ENCODE results near the gene NASP. TPM values are rescaled to one million over a fixed set of nuclear protein-coding genes. Genes with fewer than 3 reads are reported as not detected.
A peak's percentile ranks its signal among the peaks of the same experiment; 100 is the strongest.

The NASP gene
- total and polyA plus RNA-seq, 2 of the 13 experiments (the other 11 are each of a cell fraction or from before 2014, with no cell fraction given), result 132 to 256 TPM

DNA sequence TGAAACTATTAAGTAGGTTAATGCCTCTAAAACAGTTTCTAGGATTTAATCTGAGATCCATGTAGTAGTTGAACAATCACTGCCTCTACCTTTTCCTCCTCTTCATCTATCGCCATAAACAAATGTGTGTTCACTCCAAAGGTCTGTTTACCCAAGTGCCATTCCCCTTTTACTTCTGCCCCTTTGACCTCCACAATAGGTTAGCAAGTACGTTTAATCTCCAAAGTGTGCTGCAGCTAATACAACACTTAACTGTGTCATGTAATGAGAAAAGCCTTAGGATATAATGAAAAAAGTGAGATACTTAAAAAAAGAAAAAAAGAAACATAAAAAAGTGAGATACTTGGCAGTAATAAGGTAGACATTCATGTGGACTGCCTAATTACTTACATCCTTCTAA, 74.3 kb downstream of the NASP start (continued):
- no peak for TF ChIP-seq UBTF (CRISPR knock-in tag; IDR thresholded peaks at IDR 0.05)
- peak; percentile 67 for TF ChIP-seq TCF7 (IDR thresholded peaks at IDR 0.05; ENCODE audit: low read depth)
- no peak for TF ChIP-seq ZNF329 (CRISPR knock-in tag; IDR thresholded peaks at IDR 0.05; ENCODE audit: low read depth)
- no peak for TF ChIP-seq ZNF180 (CRISPR knock-in tag; IDR thresholded peaks at IDR 0.05; ENCODE audit: borderline replicate concordance, low read depth)
- peak; percentile 87 for TF ChIP-seq ESRRA (CRISPR knock-in tag; IDR thresholded peaks at IDR 0.05; ENCODE audit: low read depth)
- TF ChIP-seq MIER2 (CRISPR knock-in tag; IDR thresholded peaks at IDR 0.05), result no peak
- TF ChIP-seq RBM22 (optimal IDR thresholded peaks at IDR 0.05; ENCODE audit: low read length), result no peak
- TF ChIP-seq FOXP1 (IDR thresholded peaks at IDR 0.05), result peak; percentile 87
- TF ChIP-seq FOXP1 (CRISPR knock-in tag; IDR thresholded peaks at IDR 0.05), result peak; percentile 95
- no peak for TF ChIP-seq TAF15 (IDR thresholded peaks at IDR 0.05; ENCODE audit: low read depth, low read length, poor library complexity, severe bottlenecking)
- no peak for TF ChIP-seq GATAD1 (CRISPR knock-in tag; IDR thresholded peaks at IDR 0.05)
- TF ChIP-seq HNF4G (IDR thresholded peaks at IDR 0.05; ENCODE audit: borderline replicate concordance, low read depth, low read length), result peak; percentile 78
- TF ChIP-seq HNF4G (CRISPR knock-in tag; IDR thresholded peaks at IDR 0.05; ENCODE audit: borderline replicate concordance, low read depth), result no peak
- TF ChIP-seq BCL6 (CRISPR knock-in tag; IDR thresholded peaks at IDR 0.05), result peak; percentile 76
- peak; percentile 84 for TF ChIP-seq KDM6A (CRISPR knock-in tag; IDR thresholded peaks at IDR 0.05; ENCODE audit: low read depth)
- TF ChIP-seq FUBP1 (CRISPR knock-in tag; IDR thresholded peaks at IDR 0.05; ENCODE audit: borderline replicate concordance), result no peak
- TF ChIP-seq, protein P1, sequence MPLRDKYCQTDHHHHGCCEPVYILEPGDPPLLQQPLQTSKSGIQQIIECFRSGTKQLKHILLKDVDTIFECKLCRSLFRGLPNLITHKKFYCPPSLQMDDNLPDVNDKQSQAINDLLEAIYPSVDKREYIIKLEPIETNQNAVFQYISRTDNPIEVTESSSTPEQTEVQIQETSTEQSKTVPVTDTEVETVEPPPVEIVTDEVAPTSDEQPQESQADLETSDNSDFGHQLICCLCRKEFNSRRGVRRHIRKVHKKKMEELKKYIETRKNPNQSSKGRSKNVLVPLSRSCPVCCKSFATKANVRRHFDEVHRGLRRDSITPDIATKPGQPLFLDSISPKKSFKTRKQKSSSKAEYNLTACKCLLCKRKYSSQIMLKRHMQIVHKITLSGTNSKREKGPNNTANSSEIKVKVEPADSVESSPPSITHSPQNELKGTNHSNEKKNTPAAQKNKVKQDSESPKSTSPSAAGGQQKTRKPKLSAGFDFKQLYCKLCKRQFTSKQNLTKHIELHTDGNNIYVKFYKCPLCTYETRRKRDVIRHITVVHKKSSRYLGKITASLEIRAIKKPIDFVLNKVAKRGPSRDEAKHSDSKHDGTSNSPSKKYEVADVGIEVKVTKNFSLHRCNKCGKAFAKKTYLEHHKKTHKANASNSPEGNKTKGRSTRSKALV (CRISPR knock-in tag; IDR thresholded peaks at IDR 0.05), result 0 out of 2 replicates have a peak, but pooled peaks have one; percentile 42
- no peak for TF ChIP-seq CC2D1A (CRISPR knock-in tag; IDR thresholded peaks at IDR 0.05)
- no peak for TF ChIP-seq ZNF343 (CRISPR knock-in tag; IDR thresholded peaks at IDR 0.05)
- peak; percentile 93 for TF ChIP-seq HNF4A (CRISPR knock-in tag; IDR thresholded peaks at IDR 0.05)
- no peak for TF ChIP-seq ZNF570 (CRISPR knock-in tag; IDR thresholded peaks at IDR 0.05; ENCODE audit: borderline replicate concordance)
- TF ChIP-seq NR2F2 (IDR thresholded peaks at IDR 0.05; ENCODE audit: borderline replicate concordance, low read depth), result peak; percentile 95
- TF ChIP-seq, protein P2, sequence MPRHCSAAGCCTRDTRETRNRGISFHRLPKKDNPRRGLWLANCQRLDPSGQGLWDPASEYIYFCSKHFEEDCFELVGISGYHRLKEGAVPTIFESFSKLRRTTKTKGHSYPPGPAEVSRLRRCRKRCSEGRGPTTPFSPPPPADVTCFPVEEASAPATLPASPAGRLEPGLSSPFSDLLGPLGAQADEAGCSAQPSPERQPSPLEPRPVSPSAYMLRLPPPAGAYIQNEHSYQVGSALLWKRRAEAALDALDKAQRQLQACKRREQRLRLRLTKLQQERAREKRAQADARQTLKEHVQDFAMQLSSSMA (CRISPR knock-in tag; IDR thresholded peaks at IDR 0.05), result no peak
- TF ChIP-seq, protein P3, sequence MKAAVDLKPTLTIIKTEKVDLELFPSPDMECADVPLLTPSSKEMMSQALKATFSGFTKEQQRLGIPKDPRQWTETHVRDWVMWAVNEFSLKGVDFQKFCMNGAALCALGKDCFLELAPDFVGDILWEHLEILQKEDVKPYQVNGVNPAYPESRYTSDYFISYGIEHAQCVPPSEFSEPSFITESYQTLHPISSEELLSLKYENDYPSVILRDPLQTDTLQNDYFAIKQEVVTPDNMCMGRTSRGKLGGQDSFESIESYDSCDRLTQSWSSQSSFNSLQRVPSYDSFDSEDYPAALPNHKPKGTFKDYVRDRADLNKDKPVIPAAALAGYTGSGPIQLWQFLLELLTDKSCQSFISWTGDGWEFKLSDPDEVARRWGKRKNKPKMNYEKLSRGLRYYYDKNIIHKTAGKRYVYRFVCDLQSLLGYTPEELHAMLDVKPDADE (CRISPR knock-in tag; IDR thresholded peaks at IDR 0.05), result no peak
- TF ChIP-seq PHF21A (CRISPR knock-in tag; IDR thresholded peaks at IDR 0.05), result peak; percentile 47; the same call in 1 of the 2 replicates

All from HepG2 (cell line).